B cell (primary cell): ENCODE results near the gene C3orf85.

Experiments
- EZH2 ChIP-seq: IDR thresholded peaks from 2 replicates; pipeline ENCODE4 v1.6.1; 2012; ENCODE audit warnings: borderline replicate concordance, low read depth, mild to moderate bottlenecking, moderate library complexity, low read length; ENCODE audit not compliant: insufficient read depth, poor library complexity, severe bottlenecking
- TF ChIP-seq, protein P1 (sequence below): fragments of 200-600 bp; IDR thresholded peaks from one replicate; pipeline ENCODE4 v1.8.0; 2022; ENCODE audit warnings: antibody characterized with exemption, mild to moderate bottlenecking

DNA sequence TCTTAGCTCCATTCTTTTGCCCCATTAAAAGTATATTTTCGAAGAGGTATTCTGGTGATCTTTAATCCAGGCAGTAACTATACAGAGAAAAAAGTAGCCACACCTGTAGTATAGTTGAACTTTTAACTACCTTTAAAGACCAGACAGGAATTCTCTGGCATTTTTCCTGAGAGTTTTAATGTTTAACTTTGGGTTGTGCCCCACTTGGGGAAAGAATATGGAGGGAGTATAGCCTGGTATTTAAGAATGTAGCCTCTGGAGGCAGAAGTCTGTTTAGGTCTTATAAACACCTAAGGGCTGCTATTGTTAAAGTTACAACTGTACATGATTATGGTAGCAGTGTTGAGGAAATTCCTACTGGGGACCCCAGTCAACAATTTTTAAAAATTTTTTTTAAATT, 19.3 kb downstream of the C3orf85 start:
- TF ChIP-seq, protein P1, sequence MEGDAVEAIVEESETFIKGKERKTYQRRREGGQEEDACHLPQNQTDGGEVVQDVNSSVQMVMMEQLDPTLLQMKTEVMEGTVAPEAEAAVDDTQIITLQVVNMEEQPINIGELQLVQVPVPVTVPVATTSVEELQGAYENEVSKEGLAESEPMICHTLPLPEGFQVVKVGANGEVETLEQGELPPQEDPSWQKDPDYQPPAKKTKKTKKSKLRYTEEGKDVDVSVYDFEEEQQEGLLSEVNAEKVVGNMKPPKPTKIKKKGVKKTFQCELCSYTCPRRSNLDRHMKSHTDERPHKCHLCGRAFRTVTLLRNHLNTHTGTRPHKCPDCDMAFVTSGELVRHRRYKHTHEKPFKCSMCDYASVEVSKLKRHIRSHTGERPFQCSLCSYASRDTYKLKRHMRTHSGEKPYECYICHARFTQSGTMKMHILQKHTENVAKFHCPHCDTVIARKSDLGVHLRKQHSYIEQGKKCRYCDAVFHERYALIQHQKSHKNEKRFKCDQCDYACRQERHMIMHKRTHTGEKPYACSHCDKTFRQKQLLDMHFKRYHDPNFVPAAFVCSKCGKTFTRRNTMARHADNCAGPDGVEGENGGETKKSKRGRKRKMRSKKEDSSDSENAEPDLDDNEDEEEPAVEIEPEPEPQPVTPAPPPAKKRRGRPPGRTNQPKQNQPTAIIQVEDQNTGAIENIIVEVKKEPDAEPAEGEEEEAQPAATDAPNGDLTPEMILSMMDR, result no peak
- TF ChIP-seq EZH2, result no peak
